Heart right ventricle (tissue), 16 donors: ENCODE results near the gene IMMP2L. TPM values are rescaled to one million over a fixed set of nuclear protein-coding genes. Genes with fewer than 3 reads are reported as not detected.

Experiments used
- ATAC-seq, 8 donors: fragments of 200-7000 bp; cut with Tn5 transposase; one replicate each; pipeline ENCODE4 v1.9.1; 2020; ENCODE audit warnings: mild to moderate bottlenecking in 8 of 8, moderate library complexity in 8 of 8, moderate number of reproducible peaks in 1 of 8
- DNase-seq, 2 donors: peaks; one replicate each; pipeline ENCODE4 v3.0.0-alpha.2; 2020
- H3K27ac ChIP-seq, 10 donors: fragments of 200-600 bp; sonication (generic) in 2 of 10; one replicate each; pipeline versions ENCODE4 v1.5.0 to v1.8.0; 2020 to 2022; ENCODE audit warnings: mild to moderate bottlenecking in 3 of 10
- H3K27me3 ChIP-seq, 7 donors: fragments of 200-600 bp; one replicate each; pipeline ENCODE4 v1.8.0; 2021 to 2022; ENCODE audit warnings: mild to moderate bottlenecking in 2 of 7
- H3K36me3 ChIP-seq, 9 donors: fragments of 200-600 bp; sonication (generic) in 1 of 9; one replicate each; pipeline versions ENCODE4 v1.5.0 to v1.8.0; 2020 to 2022; ENCODE audit warnings: mild to moderate bottlenecking in 2 of 9
- H3K4me1 ChIP-seq, 9 donors: fragments of 200-600 bp; sonication (generic) in 1 of 9; one replicate each; pipeline versions ENCODE4 v1.5.0 to v1.8.0; 2020 to 2022; ENCODE audit warnings: mild to moderate bottlenecking in 4 of 9
- H3K4me3 ChIP-seq, 10 donors: fragments of 200-600 bp; sonication (generic) in 2 of 10; one replicate each; pipeline versions ENCODE4 v1.5.0 to v1.8.0; 2020 to 2022; ENCODE audit warnings: mild to moderate bottlenecking in 7 of 10, moderate library complexity in 2 of 10
- H3K9me3 ChIP-seq, 11 donors: fragments of 200-600 bp in 10 of 11; sonication (generic) in 2 of 11; one replicate each; pipeline versions ENCODE4 v1.5.0 to v1.8.0; 2013 to 2022; ENCODE audit warnings: mild to moderate bottlenecking in 2 of 11, control low read depth in 1 of 11, moderate library complexity in 1 of 11
- CTCF ChIP-seq, 9 donors: fragments of 200-600 bp; sonication (generic) in 2 of 9; IDR thresholded peaks; one replicate each; pipeline versions ENCODE4 v1.5.0 to v1.8.0; 2021 to 2022; ENCODE audit warnings: antibody characterized with exemption in 9 of 9, mild to moderate bottlenecking in 5 of 9, moderate library complexity in 1 of 9
- WGBS, 2 donors: extraction: QIAGEN DNeasy Blood & Tissue Kit; methylation state at CpG; one replicate each; pipeline ENCODE4 v1.1.7; 2013; ENCODE audit warnings: inconsistent platforms in 1 of 2; 5-methylcytosine and 5-hydroxymethylcytosine counted together
- intact Hi-C, 10 donors: fragments of 100-400 bp; cut with DNase I; formaldehyde crosslinking; loops; one replicate each; pipeline versions ENCODE4 v1.11.1 to v1.14.2; 2022
- polyA plus RNA-seq, 2 donors: library from polyadenylated mRNA; stranded (reverse); fragments of 200-250 nt; gene quantifications; one replicate each; pipeline ENCODE4 v1.2.3, GENCODE V29; 2013
- total RNA-seq, 10 donors: library from RNA; stranded (reverse); fragmentation: NEBNext Ultra II Directional in 3 of 10; extraction: Animal tissue kit (Norgen Biotek cat#: 25700) in 3 of 10; gene quantifications; one replicate each; pipeline versions ENCODE4 v1.2.1 to v1.2.4, GENCODE V29; 2021 to 2023
- donor health status: Arrhythmogenic right ventricular cardiomyopathy.
- donor health status: ischemic (EF 13 %, LVEDD 7.1; RV severe dilation, severe dysfunction).
- donor health status: healthy with polysubstance abuse.
- donor health status: DM: no; HTN: yes; CAD: no.
- donor health status: DM: no; HTN: no; CAD: no.
- donor health status: ischemic (EF 25% LVEDD 6.9; RV normal size, moderate dysfunction).
- donor health status: ischemic (EF 25% LVEDD 5.7; RV mildly dilated, moderate dysfunction).
- donor health status: healthy.
- donor health status: DM: yes; HTN: yes; CAD: no.
- donor health status: Ischemic cardiomyopathy.
- donor health status: ischemic (EF 35%, LVEDD 5.7; RV mildly dilated, moderate dysfunction).
- donor health status: nonischemic (EF 11% LVEDD 7.7; RV severe dilation, severe dysfunction).
- donor health status: DM: yes; HTN: yes; CAD: no.
- donor health status: PGD.
- donor health status: ischemic (EF 29% LVEDD 5.4; RV normal size, mild dysfunction).
- donor health status: nonischemic (EF 23%, LVEDD 6.1; RV moderate dilation, normal function).

The IMMP2L gene
- total and polyA plus RNA-seq, 12 donors: 4.3 to 20.8 (median 17.3) TPM

DNA sequence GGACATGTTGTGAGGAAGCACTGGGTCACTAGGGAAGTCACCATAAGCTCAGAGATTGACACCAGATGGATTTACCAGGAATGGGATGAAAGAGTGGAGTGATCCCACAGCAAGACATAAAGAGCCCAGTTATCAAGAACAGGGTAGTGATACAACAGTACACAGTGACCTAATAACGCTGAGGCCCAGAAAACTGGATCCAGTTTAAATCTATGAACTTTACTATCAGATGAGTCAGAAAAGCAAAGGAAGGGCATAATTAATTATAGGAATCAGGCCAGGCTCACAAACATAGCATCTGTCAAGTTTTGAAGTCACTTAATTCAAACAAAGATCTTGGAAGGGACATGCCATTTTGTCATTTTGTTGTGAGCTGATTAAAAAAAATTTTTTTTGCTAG lies 397.9 kb downstream of the IMMP2L start:
- no peaks in the 10 kb centered on the region for H3K36me3 ChIP-seq
- no peak overlapping the region for H3K4me3 ChIP-seq
- H3K27me3 ChIP-seq: no peaks in the 10 kb centered on the region
- WGBS, 2 donors: 86 to 100% methylated on average over 1 of the region's 1 CpG
- H3K9me3 ChIP-seq: no peaks in the 10 kb centered on the region
- H3K27ac ChIP-seq: no peak overlapping the region
- DNase-seq: no peak
- peaks cover 0 to 9% (median 0%) of the 10 kb centered on the region in 9 donors for H3K4me1 ChIP-seq
- intact Hi-C loops: no loop called here
- no peak for TF ChIP-seq CTCF (IDR thresholded peaks at IDR 0.05)
- no peak for ATAC-seq

GRCh38 chr7:111162692-111163091 lies 399.6 kb downstream of the IMMP2L start:
- TF ChIP-seq CTCF (IDR thresholded peaks at IDR 0.05): no peak
- Histone ChIP-seq H3K36me3 (no peaks in the 10 kb centered on the region), H3K27me3 (no peaks in the 10 kb centered on the region), H3K9me3 (no peaks in the 10 kb centered on the region), H3K4me1 (no peaks in the 10 kb centered on the region), H3K4me3 (no peak overlapping the region), H3K27ac (no peak overlapping the region)
- DNase-seq (no peak), ATAC-seq (no peak)
- 95 to 97% methylated on average over 3 of the region's 3 CpGs for WGBS, 2 donors
- intact Hi-C loops: no loop called here

DNA sequence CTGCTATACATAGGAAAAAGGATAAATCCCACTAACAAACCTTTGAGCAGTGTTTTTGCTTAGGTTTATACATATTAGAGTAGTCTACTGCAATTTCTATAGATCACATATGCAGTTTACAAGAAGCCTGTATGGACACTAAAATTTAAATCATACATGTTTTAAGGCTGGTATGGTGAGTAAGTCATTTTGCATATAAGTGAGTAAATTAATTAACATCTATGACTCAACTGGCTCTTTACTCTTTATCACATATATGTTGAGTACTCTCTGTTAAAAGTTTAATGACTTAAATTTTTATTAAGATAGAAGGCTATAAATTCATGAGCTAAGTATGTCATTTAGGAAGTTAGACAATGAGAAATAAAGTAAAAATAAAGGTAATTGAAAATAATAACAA lies 402.0 kb downstream of the IMMP2L start:
- intact Hi-C loops: no loop called here
- Histone ChIP-seq H3K36me3 (no peaks in the 10 kb centered on the region), H3K9me3 (no peaks in the 10 kb centered on the region), H3K27me3 (no peaks in the 10 kb centered on the region), H3K4me1 (no peaks in the 10 kb centered on the region), H3K4me3 (no peak overlapping the region), H3K27ac (no peak overlapping the region)
- TF ChIP-seq CTCF (IDR thresholded peaks at IDR 0.05): no peak
- ATAC-seq: no peak
- no peak for DNase-seq

- Histone ChIP-seq H3K9me3 (no peaks in the 10 kb centered on the region), H3K27ac (no peak overlapping the region), H3K4me3 (no peak overlapping the region), H3K36me3 (no peaks in the 10 kb centered on the region), H3K27me3 (no peaks in the 10 kb centered on the region), H3K4me1 (no peaks in the 10 kb centered on the region)
- intact Hi-C loops: no loop called here
- ATAC-seq (no peak), DNase-seq (no peak)
- no peak for TF ChIP-seq CTCF (IDR thresholded peaks at IDR 0.05)
Observed at GRCh38 chr7:111159426-111159825, 402.9 kb downstream of the IMMP2L start.

GRCh38 chr7:111150709-111151108 lies 411.6 kb downstream of the IMMP2L start:
- no peak for TF ChIP-seq CTCF (IDR thresholded peaks at IDR 0.05)
- Histone ChIP-seq H3K27ac (no peak overlapping the region), H3K27me3 (no peaks in the 10 kb centered on the region), H3K4me1 (peaks cover 0 to 5% (median 0%) of the 10 kb centered on the region in 9 donors), H3K36me3 (no peaks in the 10 kb centered on the region), H3K4me3 (no peak overlapping the region), H3K9me3 (no peaks in the 10 kb centered on the region)
- DNase-seq (no peak), ATAC-seq (no peak)
- intact Hi-C loops: no loop called here
- WGBS, 2 donors: 97 to 100% methylated on average over 1 of the region's 1 CpG
